ENCODE measurements around the gene RARS2.
A peak's percentile ranks its signal among the peaks of the same experiment; 100 is the strongest.
"Not testable (repeated sequence)": the region's sequence is repeated elsewhere in the genome, so short reads cannot be mapped to it uniquely, and the experiment has no call there.

RARS2 gene

GRCh38 chr6:87504441-87504840 is 85.3 kb downstream of the RARS2 start:
- H3K4me3 ChIP-seq (ENCODE audit: low read depth, low read length) = no peak overlapping the region

DNA sequence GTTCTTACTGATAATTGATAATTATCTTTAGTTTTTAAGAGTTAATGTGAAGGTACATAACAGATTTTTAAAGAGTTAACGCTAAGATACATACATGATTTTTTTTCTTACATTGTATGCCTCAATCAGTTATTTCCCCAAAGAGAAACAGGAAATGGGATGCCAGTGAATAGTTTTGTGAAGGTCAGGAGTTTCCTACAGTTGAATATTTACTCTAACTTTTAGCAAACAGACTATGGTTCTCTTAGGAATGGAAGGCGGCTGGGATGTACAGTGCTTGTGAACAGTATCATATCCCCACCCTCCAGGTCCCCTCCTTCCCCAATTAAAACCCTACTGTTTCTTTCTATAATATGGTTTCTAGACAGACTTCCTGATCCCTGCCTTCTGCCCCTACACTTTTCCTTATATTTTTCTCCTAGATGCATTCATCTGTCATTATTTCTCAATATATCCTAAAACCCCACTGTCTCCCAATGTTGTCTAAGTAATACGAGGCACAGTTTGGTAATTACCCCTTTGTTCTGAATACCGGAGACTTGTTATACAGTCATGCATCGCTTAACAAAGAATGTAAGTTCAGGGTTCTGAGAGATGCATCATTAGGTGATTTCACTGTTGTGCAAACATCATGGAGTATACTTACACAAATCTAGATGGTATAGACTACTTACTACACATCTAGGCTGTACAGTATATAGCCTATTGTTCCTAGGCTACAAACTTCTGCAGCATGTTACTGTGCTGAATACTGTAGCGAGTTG is 87.8 kb downstream of the RARS2 start:
- no peak overlapping the region for H3K4me3 ChIP-seq (ENCODE audit: low read depth, low read length)

DNA sequence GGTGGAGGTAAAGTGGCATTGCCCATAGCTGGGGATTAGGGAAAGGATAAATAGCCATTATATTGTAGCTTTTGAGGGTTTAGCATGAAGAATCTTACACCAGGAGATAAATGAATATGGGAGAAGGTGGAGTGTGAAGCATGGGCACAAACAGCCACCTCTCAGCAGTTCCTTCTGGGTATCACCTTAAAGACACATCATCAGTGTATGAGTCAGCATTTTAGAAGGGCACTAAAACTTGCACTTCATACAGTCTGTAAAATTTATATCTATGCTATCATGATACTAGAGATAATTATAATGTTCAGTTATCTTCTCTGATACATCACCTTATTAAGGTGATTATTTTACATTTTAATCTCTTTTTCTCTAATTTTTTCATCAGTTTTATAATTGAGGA is 91.7 kb downstream of the RARS2 start:
- H3K4me3 ChIP-seq (ENCODE audit: low read depth, low read length) = no peak overlapping the region

GRCh38 chr6:87494761-87495422 is 94.9 kb downstream of the RARS2 start:
- H3K4me3 ChIP-seq (ENCODE audit: low read depth, low read length) = no peak overlapping the region

- H3K4me3 ChIP-seq (ENCODE audit: low read depth, low read length) = not testable (repeated sequence)
These were observed 100.5 kb downstream of the RARS2 start for GRCh38 chr6:87489326-87489725.

DNA sequence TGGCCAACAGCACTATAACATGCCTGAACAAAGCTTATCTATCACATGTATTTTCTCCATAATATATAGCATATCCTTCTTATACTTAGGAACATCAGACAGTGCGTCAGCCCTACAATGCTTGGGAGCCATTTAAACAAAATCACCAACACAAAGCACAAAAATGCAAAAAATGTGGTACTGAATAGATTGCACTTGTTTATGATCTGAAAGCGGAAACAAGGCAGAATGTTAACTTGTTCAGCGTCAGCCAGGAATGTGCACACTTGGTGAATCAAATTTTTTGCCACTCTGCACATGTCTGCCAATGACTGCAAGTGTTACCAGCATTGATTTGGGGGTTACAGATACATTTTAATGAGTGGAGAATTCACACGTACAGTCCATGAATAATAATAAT is 102.2 kb downstream of the RARS2 start:
- no peak overlapping the region for H3K4me3 ChIP-seq (ENCODE audit: low read depth, low read length)

GRCh38 chr6:87484491-87484890 is 105.3 kb downstream of the RARS2 start:
- no peak overlapping the region for H3K4me3 ChIP-seq (ENCODE audit: low read depth, low read length)

- no peak overlapping the region for H3K4me3 ChIP-seq (ENCODE audit: low read depth, low read length)
These were observed 105.9 kb downstream of the RARS2 start for GRCh38 chr6:87483929-87484328.

DNA sequence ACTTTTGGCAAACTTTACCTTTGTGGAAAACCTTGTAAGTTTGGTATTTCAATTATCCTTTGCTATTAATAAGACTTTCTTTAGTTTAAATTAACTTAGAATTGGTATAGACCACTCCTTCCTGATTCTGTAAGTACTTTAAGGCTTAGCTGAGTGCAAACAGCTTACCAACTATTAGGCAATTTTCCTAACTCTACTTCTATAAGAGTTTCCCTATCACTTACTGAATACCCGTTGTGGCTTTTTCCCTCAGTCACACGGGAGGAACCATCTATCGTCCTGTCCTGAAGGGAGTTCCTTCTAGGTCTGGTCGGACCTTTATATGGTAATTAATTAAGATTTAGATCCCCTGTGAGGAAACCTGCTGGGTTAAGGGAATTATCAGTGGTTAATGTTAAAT is 107.4 kb downstream of the RARS2 start:
- no peak overlapping the region for H3K4me3 ChIP-seq (ENCODE audit: low read depth, low read length)

GRCh38 chr6:87481931-87482330 is 107.9 kb downstream of the RARS2 start:
- no peak overlapping the region for H3K4me3 ChIP-seq (ENCODE audit: low read depth, low read length)

DNA sequence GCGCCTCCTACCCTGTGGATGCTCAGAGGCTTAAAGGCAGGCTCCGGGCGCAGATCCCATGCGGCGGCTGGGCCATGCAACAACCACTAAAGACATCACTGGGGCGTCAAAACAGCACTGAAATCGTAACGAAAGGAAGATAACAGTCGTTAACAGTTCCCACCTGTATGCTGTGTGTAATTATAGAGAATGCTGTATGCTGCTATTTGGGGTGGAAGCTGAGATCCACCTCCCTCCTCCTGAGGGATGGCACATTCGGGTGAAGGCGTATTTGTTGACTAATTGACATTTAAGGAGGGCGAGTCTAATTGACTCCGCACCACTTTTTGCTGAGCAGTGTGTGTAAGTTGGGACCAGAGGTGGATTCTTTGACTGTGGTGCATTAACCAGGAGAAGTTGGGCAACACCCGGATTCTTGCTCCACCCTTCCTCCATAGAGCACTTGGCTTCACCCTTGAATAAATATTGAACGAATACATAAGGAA is 116.3 kb downstream of the RARS2 start:
- H3K4me3 ChIP-seq (ENCODE audit: low read depth, low read length) = peak overlapping the region; percentile 95

GRCh38 chr6:87472525-87473418 is 117.0 kb downstream of the RARS2 start, which contains the start of gene SLC35A1:
Gene SLC35A1 (plus strand): TSS chr6:87472974. CDS start chr6:87473004, 30 bp downstream.
- peak within 1 kb of the TSS; percentile 95 for H3K4me3 ChIP-seq (ENCODE audit: low read depth, low read length)

- H3K4me3 ChIP-seq (ENCODE audit: low read depth, low read length) = no peak overlapping the region
These were observed 124.7 kb downstream of the RARS2 start for GRCh38 chr6:87465051-87465450.
